Keratinocyte (primary cell): ENCODE measurements around the gene TOP3B. TPM values are rescaled to one million over a fixed set of nuclear protein-coding genes. Genes with fewer than 3 reads are reported as not detected.

Experiments used
- DNase-seq: peaks from one replicate; pipeline ENCODE4 v3.0.0-alpha.2; 2011; ENCODE audit warnings: low read depth, missing footprints, low spot score
- FAIRE-seq: peaks from 2 replicates; lab custom pipeline; 2011; peaks lifted over from hg19 to GRCh38; lab: Jason Lieb, UNC
- H2AFZ ChIP-seq: 2 replicates; pipeline ENCODE4 v1.6.0; 2012; ENCODE audit warnings: low read length, control low read depth, inconsistent platforms; ENCODE audit not compliant: control insufficient read depth
- H3K27ac ChIP-seq: 2 replicates; pipeline ENCODE4 v1.5.1; 2011; ENCODE audit warnings: low read length; ENCODE audit not compliant: control insufficient read depth, insufficient read depth
- H3K27me3 ChIP-seq: 3 replicates; pipeline ENCODE4 v1.6.0; 2011; ENCODE audit warnings: low read length; ENCODE audit not compliant: control insufficient read depth, insufficient read depth; ENCODE audit errors: extremely low read depth
- H3K36me3 ChIP-seq, 2 experiments: 2 replicates in 1 of 2; 3 replicates in 1 of 2; pipeline ENCODE4 v1.5.1; 2011; ENCODE audit warnings: low read length in 2 of 2, mild to moderate bottlenecking in 1 of 2; ENCODE audit not compliant: control insufficient read depth in 2 of 2, insufficient read depth in 2 of 2; ENCODE audit errors: extremely low read depth in 1 of 2
- H3K4me1 ChIP-seq: 3 replicates; pipeline ENCODE4 v1.5.1; 2011; ENCODE audit warnings: low read length; ENCODE audit not compliant: control insufficient read depth, insufficient read depth; ENCODE audit errors: extremely low read depth
- H3K4me2 ChIP-seq: 3 replicates; pipeline ENCODE4 v1.6.0; 2011; ENCODE audit warnings: low read depth, low read length; ENCODE audit not compliant: control insufficient read depth, insufficient read depth; ENCODE audit errors: extremely low read depth
- H3K4me3 ChIP-seq, 3 experiments: fragments of 200-600 bp in 1 of 3; sonication (generic) in 1 of 3; 2 replicates in 2 of 3; 3 replicates in 1 of 3; pipeline ENCODE4 v1.5.1; 2011 to 2016; ENCODE audit warnings: low read length in 3 of 3, mild to moderate bottlenecking in 3 of 3, control low read depth in 2 of 3, inconsistent platforms in 1 of 3, low read depth in 1 of 3, mixed read lengths in 1 of 3, mixed run types in 1 of 3, moderate library complexity in 1 of 3; ENCODE audit not compliant: control insufficient read depth in 2 of 3, insufficient read depth in 2 of 3; ENCODE audit errors: extremely low read depth in 1 of 3
- H3K79me2 ChIP-seq: 2 replicates; pipeline ENCODE4 v1.6.0; 2012; ENCODE audit warnings: low read length; ENCODE audit not compliant: control insufficient read depth, insufficient read depth
- H3K9ac ChIP-seq: 3 replicates; pipeline ENCODE4 v1.6.0; 2011; ENCODE audit warnings: low read length; ENCODE audit not compliant: control insufficient read depth, insufficient read depth; ENCODE audit errors: extremely low read depth
- H3K9me1 ChIP-seq: 3 replicates; pipeline ENCODE4 v1.6.0; 2011; ENCODE audit warnings: low read length; ENCODE audit not compliant: control insufficient read depth, insufficient read depth; ENCODE audit errors: extremely low read depth
- H3K9me3 ChIP-seq: 2 replicates; pipeline ENCODE4 v1.5.1; 2012; ENCODE audit warnings: low read depth, low read length; ENCODE audit not compliant: control insufficient read depth
- H4K20me1 ChIP-seq: 3 replicates; pipeline ENCODE4 v1.6.0; 2011; ENCODE audit warnings: low read length; ENCODE audit not compliant: control insufficient read depth, insufficient read depth; ENCODE audit errors: extremely low read depth
- EZH2 ChIP-seq: IDR thresholded peaks from one replicate; pipeline ENCODE4 v1.6.1; 2012; ENCODE audit warnings: inconsistent platforms, mild to moderate bottlenecking, low read length, moderate library complexity
- dilution Hi-C: fragments of 300-500 bp; cut with MboI; formaldehyde crosslinking; loops from one replicate; pipeline ENCODE4 v1.7.0; 2020; ENCODE audit warnings: low sequenced_read_pairs; ENCODE audit not compliant: extremely low pct_ligation_motif_present
- polyA plus RNA-seq, 5 experiments: library from polyadenylated mRNA; depleted of rRNA in 3 of 5; stranded (reverse) in 3 of 5; stranded (forward) in 1 of 5; unstranded in 1 of 5; fragments of >200 nt; gene quantifications; 1 replicate in 1 of 5; 2 replicates in 3 of 5; 3 replicates in 1 of 5; pipeline versions ENCODE4 v1.2.1 to v1.2.3, GENCODE V29; 2011 to 2012; ENCODE audit warnings: missing spikeins in 2 of 5, low read depth in 1 of 5, low replicate concordance in 1 of 5
- TF ChIP-seq, protein P1 (sequence below), 3 experiments: IDR thresholded peaks in 1 of 3; conservative IDR thresholded peaks in 1 of 3; optimal IDR thresholded peaks in 1 of 3; 2 replicates in 2 of 3; 3 replicates in 1 of 3; pipeline versions ENCODE3 to v1.5.1; 2011; ENCODE audit warnings: low read length in 3 of 3, mild to moderate bottlenecking in 3 of 3, moderate library complexity in 2 of 3, control low read depth in 1 of 3, inconsistent platforms in 1 of 3; ENCODE audit not compliant: insufficient read depth in 2 of 3; ENCODE audit errors: extremely low read depth in 1 of 3

Gene TOP3B
- polyA plus RNA-seq, 1 donor (not counting 4 experiments of a cell fraction or from before 2014, with no cell fraction given), result 13.8 TPM

GRCh38 chr22:21917959-21918261 lies 64.7 kb downstream of the TOP3B start:
- H3K27me3 ChIP-seq, result no peaks in the 10 kb centered on the region
- no peak for DNase-seq
- H3K9me3 ChIP-seq, result no peaks in the 10 kb centered on the region
- no peaks in the 10 kb centered on the region for H3K79me2 ChIP-seq
- H2AFZ ChIP-seq, result no peak overlapping the region
- no peaks in the 10 kb centered on the region for H4K20me1 ChIP-seq
- H3K27ac ChIP-seq, result no peak overlapping the region
- no peak overlapping the region for H3K4me2 ChIP-seq
- FAIRE-seq, result no peak
- no peaks in the 10 kb centered on the region for H3K4me1 ChIP-seq
- dilution Hi-C loops, result no loop called here
- peaks cover 2 to 6% of the 10 kb centered on the region in 2 experiments for H3K36me3 ChIP-seq
- H3K9me1 ChIP-seq, result no peaks in the 10 kb centered on the region
- H3K4me3 ChIP-seq, result no peak overlapping the region
- TF ChIP-seq, protein P1, sequence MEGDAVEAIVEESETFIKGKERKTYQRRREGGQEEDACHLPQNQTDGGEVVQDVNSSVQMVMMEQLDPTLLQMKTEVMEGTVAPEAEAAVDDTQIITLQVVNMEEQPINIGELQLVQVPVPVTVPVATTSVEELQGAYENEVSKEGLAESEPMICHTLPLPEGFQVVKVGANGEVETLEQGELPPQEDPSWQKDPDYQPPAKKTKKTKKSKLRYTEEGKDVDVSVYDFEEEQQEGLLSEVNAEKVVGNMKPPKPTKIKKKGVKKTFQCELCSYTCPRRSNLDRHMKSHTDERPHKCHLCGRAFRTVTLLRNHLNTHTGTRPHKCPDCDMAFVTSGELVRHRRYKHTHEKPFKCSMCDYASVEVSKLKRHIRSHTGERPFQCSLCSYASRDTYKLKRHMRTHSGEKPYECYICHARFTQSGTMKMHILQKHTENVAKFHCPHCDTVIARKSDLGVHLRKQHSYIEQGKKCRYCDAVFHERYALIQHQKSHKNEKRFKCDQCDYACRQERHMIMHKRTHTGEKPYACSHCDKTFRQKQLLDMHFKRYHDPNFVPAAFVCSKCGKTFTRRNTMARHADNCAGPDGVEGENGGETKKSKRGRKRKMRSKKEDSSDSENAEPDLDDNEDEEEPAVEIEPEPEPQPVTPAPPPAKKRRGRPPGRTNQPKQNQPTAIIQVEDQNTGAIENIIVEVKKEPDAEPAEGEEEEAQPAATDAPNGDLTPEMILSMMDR (optimal IDR thresholded peaks at IDR 0.05 in 1 of 3, IDR thresholded peaks at IDR 0.05 in 1 of 3, conservative IDR thresholded peaks at IDR 0.05 in 1 of 3; ENCODE audit: extremely low read depth in 1 of 3, insufficient read depth in 2 of 3, low read length in 3 of 3), result no peak
- TF ChIP-seq EZH2, result no peak
- no peak overlapping the region for H3K9ac ChIP-seq

DNA sequence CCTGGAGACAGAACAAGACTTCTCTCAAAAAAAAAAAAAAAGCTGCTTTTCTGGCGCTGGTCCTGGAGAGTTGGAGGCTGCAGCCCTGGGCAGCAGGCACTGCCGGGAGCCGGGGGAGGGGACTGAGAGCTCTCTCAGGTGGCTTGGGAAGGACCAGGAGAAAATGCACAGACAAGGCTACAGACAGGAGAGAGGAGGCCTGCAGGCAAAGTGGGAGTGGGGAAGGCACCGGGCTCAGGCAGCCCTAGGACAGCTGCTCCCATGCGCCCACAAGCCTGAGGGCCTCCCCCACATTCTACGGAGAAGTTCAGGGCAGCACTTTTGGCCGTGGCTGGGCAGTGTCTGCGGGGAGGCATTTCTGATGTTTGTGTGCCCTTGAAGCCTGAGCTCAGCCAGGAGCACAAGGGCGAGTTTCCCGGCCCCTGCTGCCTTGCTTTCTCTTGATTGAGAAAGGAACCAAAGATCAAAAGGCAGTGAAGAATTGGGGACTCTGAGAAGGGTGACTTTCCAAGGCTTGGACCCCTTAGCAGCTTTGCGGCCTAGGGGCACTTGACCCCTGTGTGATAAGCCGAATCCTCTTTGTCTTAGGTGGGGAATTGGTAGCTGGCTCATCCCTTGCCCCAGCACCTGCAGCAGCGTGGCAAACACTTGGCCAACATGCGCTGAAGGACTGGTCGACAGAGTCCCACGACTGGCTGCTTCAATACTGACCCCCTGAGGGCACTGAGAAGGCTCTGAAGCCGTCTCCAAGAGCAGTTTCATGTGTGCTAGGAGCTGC lies 65.2 kb downstream of the TOP3B start:
- Histone ChIP-seq H4K20me1 (no peaks in the 10 kb centered on the region), H3K9me3 (no peaks in the 10 kb centered on the region)
- no peak for FAIRE-seq

More for the DNA sequence above, 65.2 kb downstream of the TOP3B start:
- Histone ChIP-seq H3K4me2 (no peak overlapping the region), H3K9me1 (no peaks in the 10 kb centered on the region), H3K4me3 (no peak overlapping the region), H3K27ac (no peak overlapping the region), H3K36me3 (peaks cover 0 to 5% of the 10 kb centered on the region in 2 experiments), H3K27me3 (no peaks in the 10 kb centered on the region), H3K79me2 (no peaks in the 10 kb centered on the region), H2AFZ (no peak overlapping the region), H3K4me1 (no peaks in the 10 kb centered on the region), H3K9ac (no peak overlapping the region)
- dilution Hi-C loops, result no loop called here
- TF ChIP-seq, protein P1 (optimal IDR thresholded peaks at IDR 0.05 in 1 of 3, IDR thresholded peaks at IDR 0.05 in 1 of 3, conservative IDR thresholded peaks at IDR 0.05 in 1 of 3; ENCODE audit: extremely low read depth in 1 of 3, insufficient read depth in 2 of 3, low read length in 3 of 3), result no peak
- no peak for TF ChIP-seq EZH2
- no peak for DNase-seq
